Spinal cord (tissue), 9 donors: ENCODE data around the gene ATG4C. TPM values are rescaled to one million over a fixed set of nuclear protein-coding genes. Genes with fewer than 3 reads are reported as not detected.

Experiments used
- DNase-seq, 6 donors: peaks; one replicate each; pipeline versions ENCODE4 v3.0.0 to v3.0.0-alpha.2; 2013 to 2015; ENCODE audit warnings: low spot score in 6 of 6, low read depth in 4 of 6
- H3K27ac ChIP-seq: one replicate; pipeline ENCODE4 v1.5.1; 2013; ENCODE audit warnings: low read depth, low read length, control low read depth
- H3K27me3 ChIP-seq: one replicate; pipeline ENCODE4 v1.6.1; 2013; ENCODE audit warnings: low read length; ENCODE audit not compliant: control insufficient read depth, insufficient read depth
- H3K36me3 ChIP-seq: one replicate; pipeline ENCODE4 v1.6.1; 2013; ENCODE audit warnings: low read length; ENCODE audit not compliant: control insufficient read depth, insufficient read depth
- H3K4me1 ChIP-seq: one replicate; pipeline ENCODE4 v1.6.1; 2013; ENCODE audit warnings: low read length; ENCODE audit not compliant: control insufficient read depth, insufficient read depth
- H3K4me3 ChIP-seq: one replicate; pipeline ENCODE4 v1.5.1; 2013; ENCODE audit warnings: low read depth, low read length, control low read depth
- H3K9me3 ChIP-seq: one replicate; pipeline ENCODE4 v1.6.1; 2013; ENCODE audit warnings: low read length; ENCODE audit not compliant: control insufficient read depth, insufficient read depth
- polyA plus RNA-seq, 2 donors: library from polyadenylated mRNA; unstranded; fragments of 120-200 nt; gene quantifications; one replicate each; pipeline ENCODE4 v1.2.1, GENCODE V29; 2013; ENCODE audit not compliant: insufficient read length in 2 of 2
- total RNA-seq, 2 donors: library from RNA; depleted of rRNA in 1 of 2; stranded (reverse); fragments of 120-200 nt in 1 of 2; fragments of >200 nt in 1 of 2; gene quantifications; one replicate each; pipeline versions ENCODE4 v1.2.3 to v1.2.4, GENCODE V29; 2013 to 2014

ATG4C gene
- total and polyA plus RNA-seq, 4 donors: 12.1 to 27.3 (median 14.3) TPM

DNA sequence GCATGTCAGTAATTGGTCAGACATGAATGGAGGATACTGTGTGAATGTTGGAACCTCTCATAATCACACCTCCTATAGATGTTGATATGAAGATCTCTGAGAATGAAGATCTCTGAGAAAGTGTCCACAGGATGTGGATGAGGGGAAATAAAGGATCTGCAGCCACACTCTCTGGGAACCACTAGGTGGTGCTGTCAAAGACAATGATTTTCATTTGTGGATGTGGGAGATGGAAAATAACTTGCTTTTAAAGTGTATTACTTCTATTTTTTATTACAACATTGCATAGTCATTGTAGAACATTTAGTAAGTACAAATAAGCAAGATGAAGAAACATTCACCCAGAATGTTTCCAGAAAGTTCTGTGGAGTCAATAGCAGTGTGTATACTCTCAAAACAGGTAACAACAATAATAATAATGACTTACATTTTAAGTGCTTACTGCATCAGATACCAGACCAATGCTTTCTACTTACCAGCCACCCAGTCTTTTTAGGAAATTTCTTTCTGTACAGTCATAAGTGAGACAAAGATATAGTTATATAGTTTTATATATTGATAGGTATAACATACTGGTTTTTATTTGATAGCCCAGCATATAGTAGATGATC is 128.2 kb downstream of the ATG4C start:
- Histone ChIP-seq H3K4me3 (no peak overlapping the region), H3K36me3 (no peaks in the 10 kb centered on the region), H3K9me3 (no peaks in the 10 kb centered on the region), H3K4me1 (no peaks in the 10 kb centered on the region), H3K27me3 (no peaks in the 10 kb centered on the region), H3K27ac (no peak overlapping the region)
- no peak for DNase-seq

Other genes with a start within 250 kb of the ATG4C start
- gene ANGPTL3, start 186.6 kb upstream of the ATG4C start, total RNA-seq: under 1 TPM in 1 of 2 donors, not detected in 1; 0.22 TPM
- under 1 TPM in 1 of 2 donors, not detected in 1; 0.18 TPM for gene ANGPTL3, start 186.6 kb upstream of the ATG4C start, polyA plus RNA-seq
- 100 to 1,000 TPM in 1 of 2 donors, 10 to 100 TPM in 1; 83.2 to 158 TPM for gene DOCK7, start 95.7 kb upstream of the ATG4C start, total RNA-seq
- gene DOCK7, start 95.7 kb upstream of the ATG4C start, polyA plus RNA-seq: 10 to 100 TPM; 42.3 to 51.7 TPM